ENCODE measurements around the gene ATP6V0E1.

The ATP6V0E1 gene

GRCh38 chr5:172983542-172984243, at the start of gene ATP6V0E1:
ATP6V0E1 (plus strand) TSS chr5:172983771; CDS start chr5:172983861, 90 bp downstream.
- peak within 1 kb of the TSS; percentile 89 for H3K9ac ChIP-seq (ENCODE audit: low read length)
- no peaks in the 10 kb centered on the region for H3K9me3 ChIP-seq (ENCODE audit: control insufficient read depth, insufficient read depth, low read depth, low read length)
- peaks cover 8% of the 10 kb centered on the region for H3K36me3 ChIP-seq (ENCODE audit: control insufficient read depth, insufficient read depth, low read length)
- H3K4me3 ChIP-seq (ENCODE audit: low read depth, low read length), result peak within 1 kb of the TSS; percentile 84
- H3K4me1 ChIP-seq (ENCODE audit: control insufficient read depth, insufficient read depth, low read length), result no peaks in the 10 kb centered on the region
- peak within 1 kb of the TSS; percentile 49 for H3K27ac ChIP-seq (ENCODE audit: low read depth, low read length)
- no peaks in the 10 kb centered on the region for H3K27me3 ChIP-seq (ENCODE audit: control insufficient read depth, insufficient read depth, low read length)

DNA sequence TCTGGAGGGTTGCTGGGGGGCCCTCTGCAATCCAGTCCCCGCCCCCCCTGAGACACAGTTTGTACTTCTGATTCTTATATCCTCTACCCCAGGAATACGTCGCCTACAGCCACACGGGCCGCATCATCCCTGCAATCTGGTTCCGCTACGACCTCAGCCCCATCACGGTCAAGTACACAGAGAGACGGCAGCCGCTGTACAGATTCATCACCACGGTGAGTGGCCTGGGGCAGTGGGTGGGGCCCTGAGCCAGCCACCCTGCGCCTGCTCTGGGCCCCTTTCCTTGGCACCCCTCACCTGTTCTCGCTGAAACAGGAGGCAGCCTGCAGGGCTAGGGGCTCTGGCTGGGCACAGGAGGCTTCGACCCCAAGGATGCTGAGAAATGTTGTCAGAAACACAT, 48.5 kb upstream of the ATP6V0E1 start:
- peaks cover 65% of the 10 kb centered on the region for H3K36me3 ChIP-seq (ENCODE audit: control insufficient read depth, insufficient read depth, low read length)
- H3K27me3 ChIP-seq (ENCODE audit: control insufficient read depth, insufficient read depth, low read length), result no peaks in the 10 kb centered on the region
- no peak overlapping the region for H3K9ac ChIP-seq (ENCODE audit: low read length)
- H3K4me1 ChIP-seq (ENCODE audit: control insufficient read depth, insufficient read depth, low read length), result peaks cover 13% of the 10 kb centered on the region
- H3K4me3 ChIP-seq (ENCODE audit: low read depth, low read length), result no peak overlapping the region
- H3K27ac ChIP-seq (ENCODE audit: low read depth, low read length), result no peak overlapping the region
- no peaks in the 10 kb centered on the region for H3K9me3 ChIP-seq (ENCODE audit: control insufficient read depth, insufficient read depth, low read depth, low read length)

DNA sequence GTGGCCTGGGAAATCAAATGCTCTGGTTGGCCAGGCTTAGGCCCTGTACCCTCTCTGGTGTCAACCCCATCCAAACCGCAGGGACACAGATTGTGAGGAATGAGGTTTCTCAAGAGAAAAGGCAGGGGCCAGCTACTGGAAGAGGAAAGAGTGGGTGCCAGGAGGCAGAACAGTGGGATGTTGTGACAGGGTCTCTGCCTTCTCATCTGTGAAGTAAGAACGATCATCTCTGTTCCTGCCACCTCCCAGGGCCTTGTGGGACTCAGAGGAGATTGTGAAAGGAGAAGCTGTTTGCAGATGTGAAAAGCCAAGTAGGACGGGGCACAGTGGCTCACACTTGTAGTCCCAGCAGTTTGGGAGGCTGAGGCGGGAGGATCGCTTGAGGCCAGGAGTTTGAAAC, 47.2 kb upstream of the ATP6V0E1 start:
- peaks cover 13% of the 10 kb centered on the region for H3K4me1 ChIP-seq (ENCODE audit: control insufficient read depth, insufficient read depth, low read length)
- H3K9me3 ChIP-seq (ENCODE audit: control insufficient read depth, insufficient read depth, low read depth, low read length), result no peaks in the 10 kb centered on the region
- no peaks in the 10 kb centered on the region for H3K27me3 ChIP-seq (ENCODE audit: control insufficient read depth, insufficient read depth, low read length)
- no peak overlapping the region for H3K4me3 ChIP-seq (ENCODE audit: low read depth, low read length)
- H3K9ac ChIP-seq (ENCODE audit: low read length), result no peak overlapping the region
- H3K27ac ChIP-seq (ENCODE audit: low read depth, low read length), result no peak overlapping the region
- peaks cover 76% of the 10 kb centered on the region for H3K36me3 ChIP-seq (ENCODE audit: control insufficient read depth, insufficient read depth, low read length)

DNA sequence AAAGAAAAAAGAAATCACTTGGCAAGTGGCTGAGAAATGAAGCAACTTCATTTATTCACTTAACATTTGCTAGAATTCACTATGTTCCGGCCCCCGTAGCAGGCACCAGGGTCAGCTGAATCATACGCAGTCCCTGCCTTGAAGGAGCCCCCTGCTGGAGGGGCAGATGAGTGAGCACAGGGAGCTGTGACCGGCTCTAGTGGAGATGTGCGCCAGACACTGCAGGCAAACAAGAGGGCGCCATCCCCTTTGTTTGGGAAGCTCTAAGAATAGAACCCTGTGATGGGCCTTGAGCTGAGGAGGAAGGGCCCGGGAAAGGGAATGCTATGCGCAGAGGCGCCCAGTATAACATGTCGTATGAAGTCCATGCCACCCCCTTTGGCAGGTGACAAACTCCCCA, 44.5 kb upstream of the ATP6V0E1 start:
- H3K27me3 ChIP-seq (ENCODE audit: control insufficient read depth, insufficient read depth, low read length), result no peaks in the 10 kb centered on the region
- peaks cover 61% of the 10 kb centered on the region for H3K36me3 ChIP-seq (ENCODE audit: control insufficient read depth, insufficient read depth, low read length)
- no peaks in the 10 kb centered on the region for H3K9me3 ChIP-seq (ENCODE audit: control insufficient read depth, insufficient read depth, low read depth, low read length)
- H3K4me3 ChIP-seq (ENCODE audit: low read depth, low read length), result no peak overlapping the region
- H3K9ac ChIP-seq (ENCODE audit: low read length), result no peak overlapping the region
- H3K27ac ChIP-seq (ENCODE audit: low read depth, low read length), result no peak overlapping the region
- peaks cover 24% of the 10 kb centered on the region for H3K4me1 ChIP-seq (ENCODE audit: control insufficient read depth, insufficient read depth, low read length)

DNA sequence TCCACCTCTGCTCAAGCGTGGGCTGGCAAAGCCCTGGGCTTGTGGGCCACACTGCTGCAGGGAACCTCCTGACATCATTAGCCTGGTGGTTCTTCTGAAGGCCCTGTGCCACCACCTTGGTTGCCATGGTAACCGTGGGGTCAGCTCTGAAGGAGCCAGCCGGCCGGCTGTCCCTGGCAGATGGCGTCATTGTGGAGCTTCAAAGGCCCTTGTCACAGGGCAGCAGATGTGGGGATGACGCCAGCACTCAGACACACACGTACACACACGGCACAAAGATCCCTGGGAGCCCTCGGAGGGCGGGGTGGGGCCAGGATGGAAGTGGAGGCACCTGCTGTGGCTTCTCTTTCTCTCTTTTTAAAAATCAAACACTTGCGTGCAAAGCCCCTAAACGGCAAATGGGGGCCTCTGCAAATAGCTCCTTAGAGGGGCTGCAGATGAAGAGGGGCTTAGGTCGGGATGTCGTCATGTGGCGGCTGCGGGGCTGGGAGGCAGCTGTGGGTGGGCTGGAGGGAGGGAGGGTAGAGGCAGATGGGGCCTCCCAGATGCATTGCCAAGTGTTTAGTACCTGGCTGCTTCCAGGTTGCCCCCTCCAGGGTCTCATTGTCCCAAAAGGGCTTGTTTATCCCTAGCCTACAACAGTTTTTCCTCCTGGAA, 43.8 kb upstream of the ATP6V0E1 start:
- H3K27ac ChIP-seq (ENCODE audit: low read depth, low read length), result no peak overlapping the region
- H3K4me3 ChIP-seq (ENCODE audit: low read depth, low read length), result no peak overlapping the region
- H3K4me1 ChIP-seq (ENCODE audit: control insufficient read depth, insufficient read depth, low read length), result peaks cover 21% of the 10 kb centered on the region
- peaks cover 54% of the 10 kb centered on the region for H3K36me3 ChIP-seq (ENCODE audit: control insufficient read depth, insufficient read depth, low read length)
- H3K9ac ChIP-seq (ENCODE audit: low read length), result no peak overlapping the region
- no peaks in the 10 kb centered on the region for H3K27me3 ChIP-seq (ENCODE audit: control insufficient read depth, insufficient read depth, low read length)
- H3K9me3 ChIP-seq (ENCODE audit: control insufficient read depth, insufficient read depth, low read depth, low read length), result no peaks in the 10 kb centered on the region

- Histone ChIP-seq H3K4me3 (ENCODE audit: low read depth, low read length) (no peak overlapping the region), H3K4me1 (ENCODE audit: control insufficient read depth, insufficient read depth, low read length) (peaks cover 21% of the 10 kb centered on the region), H3K27me3 (ENCODE audit: control insufficient read depth, insufficient read depth, low read length) (no peaks in the 10 kb centered on the region), H3K9ac (ENCODE audit: low read length) (no peak overlapping the region), H3K36me3 (ENCODE audit: control insufficient read depth, insufficient read depth, low read length) (peaks cover 51% of the 10 kb centered on the region), H3K9me3 (ENCODE audit: control insufficient read depth, insufficient read depth, low read depth, low read length) (no peaks in the 10 kb centered on the region), H3K27ac (ENCODE audit: low read depth, low read length) (no peak overlapping the region)
Measured at GRCh38 chr5:172940268-172941066, 43.1 kb upstream of the ATP6V0E1 start.

- H3K36me3 ChIP-seq (ENCODE audit: control insufficient read depth, insufficient read depth, low read length), result peaks cover 46% of the 10 kb centered on the region
- H3K9ac ChIP-seq (ENCODE audit: low read length), result no peak overlapping the region
- no peaks in the 10 kb centered on the region for H3K27me3 ChIP-seq (ENCODE audit: control insufficient read depth, insufficient read depth, low read length)
- no peak overlapping the region for H3K4me3 ChIP-seq (ENCODE audit: low read depth, low read length)
- no peaks in the 10 kb centered on the region for H3K9me3 ChIP-seq (ENCODE audit: control insufficient read depth, insufficient read depth, low read depth, low read length)
- H3K27ac ChIP-seq (ENCODE audit: low read depth, low read length), result no peak overlapping the region
- peaks cover 21% of the 10 kb centered on the region for H3K4me1 ChIP-seq (ENCODE audit: control insufficient read depth, insufficient read depth, low read length)
Measured at GRCh38 chr5:172941067-172941516, 42.5 kb upstream of the ATP6V0E1 start.

DNA sequence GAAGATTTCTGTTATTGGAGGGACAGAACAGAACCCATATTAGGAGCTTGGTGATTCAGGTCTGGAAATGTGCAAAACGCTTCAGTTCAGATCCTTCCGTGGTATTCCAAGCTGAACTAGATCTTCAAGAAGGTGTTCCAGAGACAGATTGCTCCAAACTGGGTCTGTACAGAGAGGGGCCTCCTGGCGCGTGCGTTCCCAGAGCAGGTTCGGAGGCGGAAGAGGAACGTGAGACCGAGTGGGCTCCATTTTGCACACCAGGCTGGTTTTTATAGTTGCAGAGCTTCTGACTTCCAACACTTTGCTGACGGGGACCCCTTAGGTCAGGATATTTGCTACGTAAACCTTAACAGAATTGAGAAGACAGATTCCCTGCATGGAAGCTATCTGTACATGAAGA, 41.0 kb upstream of the ATP6V0E1 start:
- Histone ChIP-seq H3K27me3 (ENCODE audit: control insufficient read depth, insufficient read depth, low read length) (no peaks in the 10 kb centered on the region), H3K36me3 (ENCODE audit: control insufficient read depth, insufficient read depth, low read length) (peaks cover 37% of the 10 kb centered on the region), H3K9me3 (ENCODE audit: control insufficient read depth, insufficient read depth, low read depth, low read length) (no peaks in the 10 kb centered on the region), H3K4me3 (ENCODE audit: low read depth, low read length) (no peak overlapping the region), H3K27ac (ENCODE audit: low read depth, low read length) (peak overlapping the region; percentile 32; the same call in 1 of the 2 replicates), H3K9ac (ENCODE audit: low read length) (peak overlapping the region; percentile 47), H3K4me1 (ENCODE audit: control insufficient read depth, insufficient read depth, low read length) (peaks cover 21% of the 10 kb centered on the region)

DNA sequence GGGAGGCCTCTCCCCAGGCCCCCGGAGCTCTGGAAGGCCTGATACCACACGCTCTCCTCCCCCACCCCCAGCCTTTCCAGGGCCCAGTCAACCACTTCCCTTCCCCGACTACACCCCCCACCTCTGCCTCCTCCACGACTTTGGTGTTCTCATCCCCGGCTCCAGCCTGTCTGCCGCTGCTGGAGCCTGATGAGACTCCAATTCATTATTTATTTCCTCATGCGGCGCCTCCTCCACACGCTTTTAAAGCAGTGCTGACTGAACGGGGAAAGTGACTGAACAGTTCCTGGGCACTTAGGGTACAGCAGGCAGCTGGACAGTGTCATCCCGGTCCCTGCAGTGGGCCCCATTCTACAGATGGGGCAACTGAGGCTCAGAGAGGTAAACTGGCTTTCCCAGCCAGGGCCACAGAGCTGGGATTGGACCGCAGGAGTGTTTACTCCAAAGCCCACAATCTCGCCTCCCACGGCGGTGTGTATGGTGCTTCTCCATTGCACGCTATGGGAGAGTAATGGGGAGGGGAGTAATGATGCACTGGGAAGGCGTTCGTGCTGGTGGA, 40.2 kb upstream of the ATP6V0E1 start:
- Histone ChIP-seq H3K9me3 (ENCODE audit: control insufficient read depth, insufficient read depth, low read depth, low read length) (no peaks in the 10 kb centered on the region), H3K27ac (ENCODE audit: low read depth, low read length) (peak overlapping the region; percentile 80; the same call in 1 of the 2 replicates), H3K4me3 (ENCODE audit: low read depth, low read length) (0 out of 2 replicates have a peak overlapping the region, but pooled peaks have one; percentile 10), H3K4me1 (ENCODE audit: control insufficient read depth, insufficient read depth, low read length) (peaks cover 21% of the 10 kb centered on the region), H3K36me3 (ENCODE audit: control insufficient read depth, insufficient read depth, low read length) (peaks cover 30% of the 10 kb centered on the region), H3K27me3 (ENCODE audit: control insufficient read depth, insufficient read depth, low read length) (no peaks in the 10 kb centered on the region), H3K9ac (ENCODE audit: low read length) (peak overlapping the region; percentile 70)

DNA sequence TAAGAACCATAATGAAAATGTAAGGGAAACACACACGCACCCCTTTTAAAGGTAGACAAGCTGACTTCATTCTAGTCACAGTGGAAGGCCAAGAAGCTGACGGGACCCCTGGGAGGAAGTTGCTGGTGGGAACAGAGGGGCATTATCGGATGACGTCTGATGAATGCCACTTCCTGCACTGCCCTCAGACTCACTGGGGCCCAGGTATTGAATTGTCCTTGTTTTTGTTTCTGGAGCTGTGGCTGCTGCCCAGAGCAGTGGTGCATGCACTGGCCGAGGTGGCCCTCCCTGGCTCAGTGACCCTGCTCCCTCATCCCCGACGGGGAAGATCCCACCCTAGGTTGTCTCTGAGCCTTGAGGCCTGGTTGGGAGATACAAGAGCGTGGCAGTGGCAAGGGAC, 39.7 kb upstream of the ATP6V0E1 start:
- Histone ChIP-seq H3K27me3 (ENCODE audit: control insufficient read depth, insufficient read depth, low read length) (no peaks in the 10 kb centered on the region), H3K27ac (ENCODE audit: low read depth, low read length) (peak overlapping the region; percentile 80; the same call in 1 of the 2 replicates), H3K4me1 (ENCODE audit: control insufficient read depth, insufficient read depth, low read length) (peaks cover 21% of the 10 kb centered on the region), H3K9me3 (ENCODE audit: control insufficient read depth, insufficient read depth, low read depth, low read length) (no peaks in the 10 kb centered on the region), H3K4me3 (ENCODE audit: low read depth, low read length) (no peak overlapping the region), H3K36me3 (ENCODE audit: control insufficient read depth, insufficient read depth, low read length) (peaks cover 28% of the 10 kb centered on the region), H3K9ac (ENCODE audit: low read length) (peak overlapping the region; percentile 70)

All from HUES6 (cell line).